ENCODE measurements around the gene ALG8.

The ALG8 gene

GRCh38 chr11:78149646-78150045 is 10.2 kb upstream of the ALG8 start:
- no peak for DNase-seq (ENCODE audit: extremely low read depth, low read depth)
- TF ChIP-seq, protein P1, sequence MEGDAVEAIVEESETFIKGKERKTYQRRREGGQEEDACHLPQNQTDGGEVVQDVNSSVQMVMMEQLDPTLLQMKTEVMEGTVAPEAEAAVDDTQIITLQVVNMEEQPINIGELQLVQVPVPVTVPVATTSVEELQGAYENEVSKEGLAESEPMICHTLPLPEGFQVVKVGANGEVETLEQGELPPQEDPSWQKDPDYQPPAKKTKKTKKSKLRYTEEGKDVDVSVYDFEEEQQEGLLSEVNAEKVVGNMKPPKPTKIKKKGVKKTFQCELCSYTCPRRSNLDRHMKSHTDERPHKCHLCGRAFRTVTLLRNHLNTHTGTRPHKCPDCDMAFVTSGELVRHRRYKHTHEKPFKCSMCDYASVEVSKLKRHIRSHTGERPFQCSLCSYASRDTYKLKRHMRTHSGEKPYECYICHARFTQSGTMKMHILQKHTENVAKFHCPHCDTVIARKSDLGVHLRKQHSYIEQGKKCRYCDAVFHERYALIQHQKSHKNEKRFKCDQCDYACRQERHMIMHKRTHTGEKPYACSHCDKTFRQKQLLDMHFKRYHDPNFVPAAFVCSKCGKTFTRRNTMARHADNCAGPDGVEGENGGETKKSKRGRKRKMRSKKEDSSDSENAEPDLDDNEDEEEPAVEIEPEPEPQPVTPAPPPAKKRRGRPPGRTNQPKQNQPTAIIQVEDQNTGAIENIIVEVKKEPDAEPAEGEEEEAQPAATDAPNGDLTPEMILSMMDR (IDR thresholded peaks at IDR 0.05; ENCODE audit: low read depth, low read length, missing control alignments): peak; percentile 19

DNA sequence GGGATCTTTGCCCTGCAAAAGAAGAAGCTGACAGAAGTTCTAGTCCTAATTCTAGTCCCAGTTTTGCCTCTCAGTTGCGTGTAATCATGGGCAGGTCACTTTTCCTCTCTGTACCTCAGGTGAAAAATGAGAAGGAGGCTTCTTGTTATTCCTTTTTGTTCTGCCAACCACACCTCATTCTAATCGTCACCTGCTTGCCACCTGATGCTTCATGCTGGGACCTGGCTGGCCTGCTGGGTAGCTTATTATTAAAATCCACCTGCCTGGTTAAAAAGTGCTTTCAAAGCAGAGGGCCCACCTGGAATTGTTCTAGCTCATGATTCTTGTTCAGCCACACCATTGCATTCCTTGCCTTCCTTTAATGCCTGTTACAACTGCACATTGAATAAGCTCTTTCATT is 8.4 kb upstream of the ALG8 start:
- DNase-seq (ENCODE audit: extremely low read depth, low read depth): no peak
- TF ChIP-seq, protein P1 (IDR thresholded peaks at IDR 0.05; ENCODE audit: low read depth, low read length, missing control alignments): no peak
- no peak overlapping the region for H3K4me3 ChIP-seq (replicated peaks; ENCODE audit: low read depth, low read length)

More at GRCh38 chr11:78149646-78150045, 10.2 kb upstream of the ALG8 start:
- no peak overlapping the region for H3K4me3 ChIP-seq (replicated peaks; ENCODE audit: low read depth, low read length)

- TF ChIP-seq, protein P1 (IDR thresholded peaks at IDR 0.05; ENCODE audit: low read depth, low read length, missing control alignments): no peak
- H3K4me3 ChIP-seq (replicated peaks; ENCODE audit: low read depth, low read length): no peak overlapping the region
- no peak for DNase-seq (ENCODE audit: extremely low read depth, low read depth)
Measured at GRCh38 chr11:78145511-78146025, 6.1 kb upstream of the ALG8 start.

DNA sequence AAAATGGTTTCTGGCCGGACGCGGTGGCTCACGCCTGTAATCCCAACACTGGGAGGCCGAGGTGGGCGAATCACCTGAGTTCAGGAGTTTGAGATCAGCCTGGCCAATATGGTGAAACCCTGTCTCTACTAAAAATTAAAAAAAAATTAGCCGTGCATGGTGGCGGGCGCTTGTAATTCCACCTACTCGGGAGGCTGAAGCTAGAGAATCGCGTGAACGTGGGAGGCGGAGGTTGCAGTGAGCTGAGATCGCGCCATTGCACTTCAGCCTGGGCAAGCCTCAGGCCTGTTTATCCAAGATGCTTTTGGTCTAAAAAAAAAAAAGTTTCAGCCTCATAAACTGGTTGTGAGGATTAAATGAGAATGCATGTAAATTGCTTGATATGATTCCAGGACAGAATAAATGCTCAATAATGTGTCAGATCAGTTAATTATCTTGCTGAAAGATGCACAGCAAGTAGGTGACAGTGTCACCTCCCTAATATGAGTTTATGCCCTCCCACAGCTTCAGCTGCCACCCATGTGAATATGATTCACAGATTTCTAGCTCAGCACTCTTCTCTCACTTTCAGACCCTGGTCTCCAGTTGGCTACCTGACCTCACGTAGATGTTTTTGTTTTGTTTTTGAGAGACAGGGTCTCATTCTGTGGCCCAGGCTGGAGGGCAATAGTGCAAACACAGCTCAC is 1.1 kb upstream of the ALG8 start:
- TF ChIP-seq, protein P1 (IDR thresholded peaks at IDR 0.05; ENCODE audit: low read depth, low read length, missing control alignments): no peak
- peak overlapping the region; percentile 57 for H3K4me3 ChIP-seq (replicated peaks; ENCODE audit: low read depth, low read length)
- DNase-seq (ENCODE audit: extremely low read depth, low read depth): no peak

GRCh38 chr11:78138694-78139421 is 568 bp downstream of the ALG8 start:
- H3K4me3 ChIP-seq (replicated peaks; ENCODE audit: low read depth, low read length): peak overlapping the region; percentile 57
- DNase-seq (ENCODE audit: extremely low read depth, low read depth): no peak
- TF ChIP-seq, protein P1 (IDR thresholded peaks at IDR 0.05; ENCODE audit: low read depth, low read length, missing control alignments): no peak

DNA sequence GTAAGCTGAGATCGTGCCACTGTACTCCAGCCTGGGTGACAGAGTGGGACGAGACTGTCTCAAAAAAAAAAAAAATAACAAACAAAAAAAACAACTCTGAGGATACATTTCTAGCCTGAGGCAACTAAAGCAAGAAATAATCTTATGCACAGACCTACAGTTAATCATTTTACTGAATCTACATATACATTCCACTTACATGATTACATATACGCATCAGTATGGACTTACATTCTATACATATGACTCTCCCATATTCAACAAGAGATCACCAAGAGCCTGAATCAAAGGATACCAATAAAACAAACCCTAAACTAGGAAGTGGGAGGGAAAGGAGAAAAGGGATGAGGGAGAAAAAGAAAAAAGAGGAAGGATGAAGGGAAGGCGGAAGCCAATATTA is 1.1 kb downstream of the ALG8 start:
- H3K4me3 ChIP-seq (replicated peaks; ENCODE audit: low read depth, low read length): peak overlapping the region; percentile 57
- no peak for DNase-seq (ENCODE audit: extremely low read depth, low read depth)
- TF ChIP-seq, protein P1 (IDR thresholded peaks at IDR 0.05; ENCODE audit: low read depth, low read length, missing control alignments): no peak

Measured in HFF-Myc (cell line).